CD4-positive, alpha-beta memory T cell (primary cell): ENCODE measurements around the gene KRTCAP2. TPM values are rescaled to one million over a fixed set of nuclear protein-coding genes. Genes with fewer than 3 reads are reported as not detected.

ENCODE experiments used
- CTCF ChIA-PET: fragments of 350-600 bp; sonication (Branson Sonifier 250); formaldehyde crosslinking; loops from one replicate; lab custom pipeline; 2021; ENCODE audit warnings: inconsistent platforms; ENCODE audit not compliant: partially characterized antibody; lab: Charles Lee
- POLR2A ChIA-PET: fragments of 350-600 bp; sonication (Branson Sonifier 250); formaldehyde crosslinking; loops from one replicate; lab custom pipeline; 2021; ENCODE audit not compliant: partially characterized antibody; lab: Charles Lee
- DNase-seq, 5 donors: peaks; one replicate each; pipeline versions ENCODE4 v3.0.0 to v3.0.0-alpha.2; 2020 to 2022; ENCODE audit warnings: mixed read lengths in 1 of 5
- H3K27ac ChIP-seq: one replicate; pipeline ENCODE4 v1.7.0; 2013; ENCODE audit warnings: low read depth, low read length
- H3K27me3 ChIP-seq: 2 replicates; pipeline ENCODE4 v1.7.0; 2013; ENCODE audit warnings: mild to moderate bottlenecking, low read length, moderate library complexity; ENCODE audit not compliant: insufficient read depth
- H3K36me3 ChIP-seq: 2 replicates; pipeline ENCODE4 v1.7.0; 2013; ENCODE audit warnings: mild to moderate bottlenecking, low read length, moderate library complexity; ENCODE audit not compliant: insufficient read depth
- H3K4me1 ChIP-seq: 2 replicates; pipeline ENCODE4 v1.7.0; 2013; ENCODE audit warnings: mild to moderate bottlenecking, low read length, moderate library complexity; ENCODE audit not compliant: insufficient read depth
- H3K4me3 ChIP-seq, 2 donors: one replicate each; pipeline ENCODE4 v1.7.0; 2013; ENCODE audit warnings: low read length in 2 of 2, mild to moderate bottlenecking in 1 of 2
- H3K9me3 ChIP-seq, 2 donors: one replicate each; pipeline ENCODE4 v1.7.0; 2013; ENCODE audit warnings: low read length in 2 of 2, control low read depth in 1 of 2; ENCODE audit not compliant: control insufficient read depth in 1 of 2
- H3K27ac Mint-ChIP-seq, 7 donors: one replicate each; pipeline ENCODE4 v1.8.0; 2020 to 2021; ENCODE audit warnings: mixed read lengths in 7 of 7, mild to moderate bottlenecking in 6 of 7, inconsistent platforms in 3 of 7, moderate library complexity in 3 of 7
- H3K27me3 Mint-ChIP-seq, 2 donors: one replicate each; pipeline ENCODE4 v1.8.0; 2020 to 2021; ENCODE audit warnings: mixed read lengths in 2 of 2
- H3K36me3 Mint-ChIP-seq, 2 donors: one replicate each; pipeline ENCODE4 v1.8.0; 2020 to 2021; ENCODE audit warnings: mixed read lengths in 2 of 2, inconsistent platforms in 1 of 2, mild to moderate bottlenecking in 1 of 2
- H3K4me1 Mint-ChIP-seq, 4 donors: one replicate each; pipeline ENCODE4 v1.8.0; 2020 to 2021; ENCODE audit warnings: mixed read lengths in 4 of 4, mild to moderate bottlenecking in 1 of 4
- H3K4me3 Mint-ChIP-seq, 8 donors: one replicate each; pipeline ENCODE4 v1.8.0; 2020 to 2021; ENCODE audit warnings: mixed read lengths in 8 of 8, mild to moderate bottlenecking in 7 of 8, moderate library complexity in 6 of 8, inconsistent platforms in 3 of 8
- H3K9me3 Mint-ChIP-seq, 8 donors: one replicate each; pipeline ENCODE4 v1.8.0; 2020 to 2021; ENCODE audit warnings: mixed read lengths in 8 of 8, mild to moderate bottlenecking in 5 of 8, inconsistent platforms in 3 of 8, moderate library complexity in 1 of 8
- intact Hi-C: fragments of 100-400 bp; cut with micrococcal nuclease; formaldehyde crosslinking; loops from one replicate; pipeline ENCODE4 v1.15.1; 2023
- polyA plus RNA-seq, 2 donors: library from polyadenylated mRNA; unstranded; fragments of 300-500 nt; fragmentation: Illumina TruSeq; gene quantifications; one replicate each; pipeline ENCODE4 v1.2.3, GENCODE V29; 2021
- total RNA-seq, 2 experiments: library from RNA; stranded (reverse); gene quantifications; one replicate each; pipeline ENCODE4 v1.2.3, GENCODE V29; 2021

Gene KRTCAP2
- total and polyA plus RNA-seq, 4 experiments from 2014 or later, result 173 to 488 (median 325) TPM

DNA sequence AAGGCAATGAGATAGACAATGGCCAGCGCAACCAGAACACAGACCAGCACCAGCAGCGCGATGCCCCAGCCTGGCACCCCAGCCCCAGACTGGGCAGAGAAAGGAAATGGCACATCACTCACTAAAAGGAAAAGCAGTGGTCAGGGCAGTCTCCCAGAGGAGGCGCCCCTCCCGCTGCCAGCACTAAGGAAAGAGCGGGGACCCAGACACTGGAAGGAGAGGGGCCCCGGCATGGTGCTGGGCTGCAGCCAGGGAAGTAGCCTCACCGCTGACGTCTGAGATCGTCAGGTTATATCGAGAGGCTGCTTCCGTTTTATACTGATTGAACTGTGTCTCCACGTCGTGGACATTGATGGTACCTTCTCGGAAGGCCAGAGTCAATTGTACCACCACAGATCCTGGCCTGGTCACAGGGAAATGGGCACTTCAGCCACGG, 14.4 kb upstream of the KRTCAP2 start:
- Mint-ChIP-seq H3K4me1 (peaks cover 8 to 18% (median 10%) of the 10 kb centered on the region in 4 donors), H3K36me3 (peaks cover 4 to 11% of the 10 kb centered on the region in 2 donors), H3K27ac (peak overlapping the region in 2 of 7 donors; percentile 56 to 71), H3K27me3 (no peaks in the 10 kb centered on the region), H3K4me3 (no peak overlapping the region), H3K9me3 (peaks cover 0 to 1% (median 0%) of the 10 kb centered on the region in 8 donors)
- Histone ChIP-seq H3K27ac (no peak overlapping the region), H3K4me1 (peaks cover 6% of the 10 kb centered on the region), H3K36me3 (no peaks in the 10 kb centered on the region), H3K9me3 (no peaks in the 10 kb centered on the region), H3K4me3 (no peak overlapping the region), H3K27me3 (no peaks in the 10 kb centered on the region)
- DNase-seq, result peak in 1 of 5 donors; percentile 5
- intact Hi-C loops, result no loop called here
- CTCF ChIA-PET, result no interaction called here
- POLR2A ChIA-PET, result no interaction called here

DNA sequence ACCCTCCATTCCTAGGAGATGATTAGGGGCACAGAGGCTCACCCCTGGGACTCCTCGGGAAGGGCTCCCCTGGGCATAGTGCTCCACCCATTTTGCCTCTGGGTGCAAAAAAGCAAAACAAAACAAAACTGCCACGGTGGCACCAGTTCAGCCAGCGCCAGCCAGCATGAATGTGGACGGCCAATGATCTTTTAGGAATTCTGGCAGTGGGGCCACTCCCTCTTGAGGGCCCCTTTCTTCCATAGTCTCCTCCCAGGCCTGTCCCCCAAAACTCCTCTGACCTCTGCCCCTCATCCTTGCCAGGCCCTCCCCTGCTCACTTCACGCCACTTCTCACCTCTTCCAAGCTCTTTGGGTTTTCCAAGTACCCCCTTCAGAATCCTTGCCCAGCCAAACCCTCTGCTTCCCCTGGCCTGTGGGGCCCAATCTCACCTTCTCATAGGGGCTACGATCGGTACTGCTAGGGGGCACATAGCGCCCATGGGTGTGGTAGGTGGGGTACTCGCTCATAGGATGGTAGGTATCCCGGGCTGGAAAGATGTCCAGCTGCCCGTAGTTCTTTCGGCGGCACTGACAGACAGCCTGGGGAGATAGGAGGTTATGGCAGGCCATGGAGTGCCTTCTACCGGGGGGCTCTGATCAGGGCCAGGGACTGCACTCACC, 13.8 kb upstream of the KRTCAP2 start:
- Histone ChIP-seq H3K36me3 (no peaks in the 10 kb centered on the region), H3K4me3 (no peak overlapping the region), H3K9me3 (no peaks in the 10 kb centered on the region), H3K27me3 (no peaks in the 10 kb centered on the region), H3K27ac (no peak overlapping the region), H3K4me1 (peaks cover under 1% of the 10 kb centered on the region)
- ChIA-PET CTCF (no interaction called here), POLR2A (interaction anchor here (0.6 kb wide), 1 partner anchor 121 kb away, joined by 3 read pairs; no protein-coding TSS in a partner anchor)
- intact Hi-C loops, result no loop called here
- H3K4me1 Mint-ChIP-seq, result peaks cover 5 to 13% (median 5%) of the 10 kb centered on the region in 4 donors
- DNase-seq, result peak in 1 of 5 donors; percentile 32
- peaks cover 4 to 14% of the 10 kb centered on the region in 2 donors for H3K36me3 Mint-ChIP-seq
- H3K9me3 Mint-ChIP-seq, result no peaks in the 10 kb centered on the region
- H3K27ac Mint-ChIP-seq, result peak overlapping the region in 2 of 7 donors; percentile 52 to 57
- no peak overlapping the region for H3K4me3 Mint-ChIP-seq
- H3K27me3 Mint-ChIP-seq, result no peaks in the 10 kb centered on the region

DNA sequence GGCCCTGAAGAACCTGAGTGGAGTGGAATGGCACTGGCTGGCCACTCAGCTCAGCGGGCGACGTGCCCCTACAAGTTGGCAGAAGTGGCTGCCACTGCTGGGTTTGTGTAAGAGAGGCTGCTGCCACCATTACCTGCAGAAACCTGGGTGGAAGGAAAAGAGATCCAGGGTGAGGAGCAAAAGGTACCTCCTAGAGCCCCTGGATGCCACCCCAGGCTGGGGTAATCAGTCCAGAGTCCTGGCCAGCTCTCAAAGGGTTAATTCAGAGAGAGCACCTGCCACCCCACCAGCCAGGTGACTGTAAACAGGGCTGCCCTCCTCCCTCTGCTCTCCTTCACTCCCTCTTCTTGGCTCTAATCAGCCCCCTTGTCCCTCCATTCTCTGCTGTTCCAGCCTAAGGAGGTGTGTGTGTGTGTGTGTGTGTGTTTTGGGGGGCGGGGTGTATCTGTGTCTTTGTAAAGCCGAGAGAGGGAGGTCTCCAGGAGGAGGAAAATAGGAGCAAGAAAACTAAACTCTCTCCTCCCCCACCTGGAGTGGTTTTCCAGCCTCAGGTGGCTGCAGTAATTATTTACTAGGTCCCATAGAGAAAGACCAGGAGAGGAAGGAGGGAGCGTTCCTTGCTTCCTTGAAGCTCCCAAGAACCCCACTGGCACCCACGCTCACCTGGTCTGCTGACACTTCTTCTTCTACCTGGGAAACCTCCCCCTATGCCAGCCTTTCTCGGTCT, 13.1 kb upstream of the KRTCAP2 start:
- intact Hi-C loops, result no loop called here
- Mint-ChIP-seq H3K36me3 (peaks cover 4 to 19% of the 10 kb centered on the region in 2 donors), H3K4me1 (peaks cover 4 to 13% (median 5%) of the 10 kb centered on the region in 4 donors), H3K9me3 (no peaks in the 10 kb centered on the region), H3K27ac (peak overlapping the region in 1 of 7 donors; percentile 48), H3K4me3 (no peak overlapping the region), H3K27me3 (no peaks in the 10 kb centered on the region)
- H3K27ac ChIP-seq, result no peak overlapping the region
- H3K4me1 ChIP-seq, result no peaks in the 10 kb centered on the region
- no peaks in the 10 kb centered on the region for H3K9me3 ChIP-seq
- H3K4me3 ChIP-seq, result no peak overlapping the region
- CTCF ChIA-PET, result interaction anchor here (0.6 kb wide), 1 partner anchor 13 kb away, joined by 3 read pairs; the partner anchor contains the start of gene KRTCAP2
- H3K36me3 ChIP-seq, result no peaks in the 10 kb centered on the region
- H3K27me3 ChIP-seq, result no peaks in the 10 kb centered on the region
- POLR2A ChIA-PET, result interaction anchor here (0.6 to 0.8 kb wide), 3 partner anchors 9 to 122 kb away, joined by 3 read pairs; no protein-coding TSS in a partner anchor
- peak in 1 of 5 donors; percentile 2 for DNase-seq

GRCh38 chr1:155185783-155186066, 12.6 kb upstream of the KRTCAP2 start:
- Mint-ChIP-seq H3K9me3 (no peaks in the 10 kb centered on the region), H3K27ac (peak overlapping the region in 2 of 7 donors; percentile 9 to 29), H3K36me3 (peaks cover 4 to 20% of the 10 kb centered on the region in 2 donors), H3K4me3 (no peak overlapping the region), H3K4me1 (peaks cover 4 to 13% (median 5%) of the 10 kb centered on the region in 4 donors), H3K27me3 (no peaks in the 10 kb centered on the region)
- Histone ChIP-seq H3K4me1 (no peaks in the 10 kb centered on the region), H3K4me3 (no peak overlapping the region), H3K27ac (no peak overlapping the region), H3K9me3 (no peaks in the 10 kb centered on the region), H3K27me3 (no peaks in the 10 kb centered on the region), H3K36me3 (no peaks in the 10 kb centered on the region)
- ChIA-PET POLR2A (interaction anchor here (0.6 to 0.8 kb wide), 2 partner anchors 8 to 94 kb away, joined by 3 read pairs; no protein-coding TSS in a partner anchor), CTCF (interaction anchor here (0.6 to 2.4 kb wide), 2 partner anchors 8 to 13 kb away, joined by 3 to 14 read pairs; partner anchors contain the start of gene KRTCAP2)
- peak in 1 of 5 donors; percentile 3 for DNase-seq
- intact Hi-C loops, result no loop called here

DNA sequence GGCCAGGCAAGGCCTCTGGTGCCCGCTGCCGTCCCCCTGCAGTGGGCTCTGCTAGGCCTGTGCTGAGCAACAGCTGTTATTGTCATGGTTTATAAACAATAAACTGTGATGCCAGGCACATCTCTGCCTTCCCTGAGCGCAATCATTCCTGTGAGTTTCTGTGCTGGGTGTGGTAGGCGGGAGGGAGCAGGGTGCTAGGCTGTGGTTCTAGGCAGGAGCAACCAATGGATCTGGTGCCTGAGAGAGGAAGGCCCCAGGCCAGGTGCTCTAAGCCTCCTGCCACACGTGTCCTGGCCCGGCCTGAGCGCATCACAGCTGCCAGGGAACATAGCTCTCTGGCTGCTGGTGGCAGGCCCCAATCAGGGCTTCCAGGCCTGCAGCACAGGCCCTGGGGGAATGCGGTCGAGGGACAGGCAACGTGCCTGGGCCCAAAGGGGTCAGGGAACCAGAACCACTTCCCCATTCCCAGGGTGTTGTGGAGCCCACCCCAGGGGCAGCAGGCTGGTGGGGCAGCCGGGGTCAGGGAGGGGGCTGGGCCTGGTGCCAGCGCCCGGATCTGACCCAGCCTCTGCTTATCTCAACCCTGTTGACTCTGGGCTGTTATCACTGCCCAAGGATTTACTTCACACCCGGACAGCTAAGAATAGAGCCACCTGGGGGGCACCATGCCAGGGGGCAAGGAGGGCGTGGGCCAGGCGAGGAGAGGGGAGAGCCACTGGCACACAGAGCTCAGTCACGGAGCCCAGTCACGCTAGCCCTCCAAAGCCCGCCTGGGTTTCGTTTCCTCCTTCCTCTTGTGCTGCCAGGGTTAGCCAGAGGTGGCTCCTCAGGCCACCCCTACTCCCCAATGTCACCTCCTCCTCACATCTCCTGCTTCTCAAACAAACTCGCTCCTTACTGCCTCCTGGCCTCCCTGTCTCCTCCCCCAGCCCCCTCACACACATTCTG, 12.0 kb upstream of the KRTCAP2 start:
- intact Hi-C loops, result no loop called here
- H3K4me1 ChIP-seq, result no peaks in the 10 kb centered on the region
- H3K27ac ChIP-seq, result no peak overlapping the region
- Mint-ChIP-seq H3K27me3 (no peaks in the 10 kb centered on the region), H3K4me1 (peaks cover 4 to 13% (median 5%) of the 10 kb centered on the region in 4 donors), H3K4me3 (no peak overlapping the region), H3K9me3 (no peaks in the 10 kb centered on the region), H3K36me3 (peaks cover 4 to 20% of the 10 kb centered on the region in 2 donors), H3K27ac (peak overlapping the region in 2 of 7 donors; percentile 9 to 29)
- peak in 1 of 5 donors; percentile 38 for DNase-seq
- H3K36me3 ChIP-seq, result no peaks in the 10 kb centered on the region
- POLR2A ChIA-PET, result no interaction called here
- no peaks in the 10 kb centered on the region for H3K27me3 ChIP-seq
- H3K4me3 ChIP-seq, result no peak overlapping the region
- CTCF ChIA-PET, result interaction anchor here (2.4 kb wide), 1 partner anchor 9 kb away, joined by 14 read pairs; no protein-coding TSS in a partner anchor
- no peaks in the 10 kb centered on the region for H3K9me3 ChIP-seq

GRCh38 chr1:155184351-155184811, 11.3 kb upstream of the KRTCAP2 start:
- ChIA-PET CTCF (interaction anchor here (2.4 kb wide), 1 partner anchor 10 kb away, joined by 14 read pairs; no protein-coding TSS in a partner anchor), POLR2A (no interaction called here)
- Histone ChIP-seq H3K27me3 (no peaks in the 10 kb centered on the region), H3K4me3 (no peak overlapping the region), H3K27ac (no peak overlapping the region), H3K9me3 (no peaks in the 10 kb centered on the region), H3K4me1 (no peaks in the 10 kb centered on the region), H3K36me3 (peaks cover 7% of the 10 kb centered on the region)
- Mint-ChIP-seq H3K9me3 (no peaks in the 10 kb centered on the region), H3K36me3 (peaks cover 4 to 28% of the 10 kb centered on the region in 2 donors), H3K27me3 (no peaks in the 10 kb centered on the region), H3K4me1 (peaks cover 4 to 13% (median 5%) of the 10 kb centered on the region in 4 donors), H3K27ac (no peak overlapping the region), H3K4me3 (no peak overlapping the region)
- intact Hi-C loops, result no loop called here
- DNase-seq, result peak in 1 of 5 donors; percentile 7
